Fibroblast of skin of right quadriceps (primary cell): ENCODE data around the gene S100A1.

ENCODE experiments used
- DNase-seq: peaks from one replicate; pipeline ENCODE4 v3.0.0-alpha.2; 2013

Gene S100A1

GRCh38 chr1:153611356-153611755 is 16.9 kb upstream of the S100A1 start:
- no peak for DNase-seq

GRCh38 chr1:153612111-153612754 is 16.0 kb upstream of the S100A1 start:
- DNase-seq: no peak

GRCh38 chr1:153612755-153613331 is 15.4 kb upstream of the S100A1 start, which contains the start of gene S100A16:
Gene S100A16 (minus strand): TSS chr1:153613137. CDS start chr1:153608151, 4,986 bp downstream.
- DNase-seq: peak; percentile 65

GRCh38 chr1:153613406-153613805 is 14.8 kb upstream of the S100A1 start:
- no peak for DNase-seq

GRCh38 chr1:153614189-153614900 is 13.9 kb upstream of the S100A1 start:
- DNase-seq: no peak

- DNase-seq: no peak
These were observed 13.3 kb upstream of the S100A1 start for GRCh38 chr1:153614906-153615305.

GRCh38 chr1:153615406-153615805 is 12.8 kb upstream of the S100A1 start:
- DNase-seq: no peak

GRCh38 chr1:153616144-153616916 is 11.9 kb upstream of the S100A1 start, which contains the start of gene S100A14:
Gene S100A14 (minus strand): TSS chr1:153616325. CDS start chr1:153615858, 467 bp downstream.
- DNase-seq: no peak

GRCh38 chr1:153616917-153617311 is 11.3 kb upstream of the S100A1 start:
- DNase-seq: no peak

- DNase-seq: peak; percentile 50
These were observed 10.6 kb upstream of the S100A1 start for GRCh38 chr1:153617663-153618062.

GRCh38 chr1:153619171-153619570 is 9.1 kb upstream of the S100A1 start:
- no peak for DNase-seq

GRCh38 chr1:153623101-153623500 is 5.1 kb upstream of the S100A1 start:
- no peak for DNase-seq

GRCh38 chr1:153624965-153625611 is 3.1 kb upstream of the S100A1 start:
- DNase-seq: no peak

- no peak for DNase-seq
These were observed 1.7 kb upstream of the S100A1 start for GRCh38 chr1:153626477-153626903.

- DNase-seq: peak; percentile 95
These were observed 1.1 kb upstream of the S100A1 start, which contains the start of gene S100A13 for GRCh38 chr1:153626904-153627714. Gene S100A13 (minus strand): TSS chr1:153627505. CDS start chr1:153626472, 1,033 bp downstream.

- no peak for DNase-seq
These were observed 556 bp downstream of the S100A1 start for GRCh38 chr1:153628638-153629342.

- DNase-seq: no peak
These were observed 1.1 kb downstream of the S100A1 start for GRCh38 chr1:153629343-153629665.

GRCh38 chr1:153629971-153630370 is 1.7 kb downstream of the S100A1 start:
- no peak for DNase-seq

- DNase-seq: no peak
These were observed 2.1 kb downstream of the S100A1 start for GRCh38 chr1:153630384-153630783.

- no peak for DNase-seq
These were observed 3.1 kb downstream of the S100A1 start for GRCh38 chr1:153631047-153632022.
